Muscle of back (tissue), 11 donors: ENCODE measurements around the gene TSPAN5. TPM values are rescaled to one million over a fixed set of nuclear protein-coding genes. Genes with fewer than 3 reads are reported as not detected.

Source experiments
- DNase-seq, 3 donors: peaks; one replicate each; pipeline versions ENCODE4 v3.0.0 to v3.0.0-alpha.2; 2013
- polyA plus RNA-seq, 10 donors: library from polyadenylated mRNA; unstranded; fragments of 120-200 nt; gene quantifications; one replicate each; pipeline ENCODE4 v1.2.1, GENCODE V29; 2013; ENCODE audit not compliant: insufficient read length in 10 of 10

The TSPAN5 gene
- polyA plus RNA-seq, 10 donors = 14.4 to 24.9 (median 15.9) TPM

DNA sequence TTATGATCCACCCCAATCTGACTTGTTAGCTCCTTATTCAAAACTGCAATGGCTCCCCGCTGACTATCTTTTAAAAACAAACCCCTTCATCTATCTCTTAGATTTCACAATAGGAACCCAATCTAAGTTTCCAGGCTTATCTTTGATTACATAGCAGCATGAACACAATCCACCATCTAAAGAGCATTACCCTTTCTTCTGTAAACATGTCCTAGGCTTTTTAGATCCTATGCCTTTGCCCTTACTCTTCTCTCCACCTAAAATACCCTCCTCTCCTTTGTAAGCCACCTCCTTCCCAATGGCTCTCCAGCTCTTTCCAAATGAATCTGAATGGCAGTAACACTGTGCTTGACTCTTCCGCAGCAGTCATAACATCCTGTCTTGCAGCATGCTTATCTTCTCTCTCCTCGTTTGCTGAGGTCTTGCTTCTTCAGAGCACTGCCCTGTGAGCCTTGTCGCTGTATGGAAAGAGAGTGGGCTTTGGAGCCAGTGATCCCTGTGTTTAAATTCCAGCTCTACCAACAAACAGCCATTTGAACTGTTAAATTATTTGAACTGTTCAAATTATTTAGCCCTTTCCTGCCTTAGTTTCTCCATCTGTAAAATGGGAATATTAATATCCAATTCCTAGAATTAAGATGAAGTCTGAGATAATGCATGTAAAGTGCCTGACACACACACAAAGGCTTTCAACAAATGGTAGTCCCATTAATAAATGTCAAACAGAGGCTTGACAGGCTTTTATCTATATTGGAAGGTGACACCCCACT is 16.2 kb upstream of the TSPAN5 start:
- no peak for DNase-seq

DNA sequence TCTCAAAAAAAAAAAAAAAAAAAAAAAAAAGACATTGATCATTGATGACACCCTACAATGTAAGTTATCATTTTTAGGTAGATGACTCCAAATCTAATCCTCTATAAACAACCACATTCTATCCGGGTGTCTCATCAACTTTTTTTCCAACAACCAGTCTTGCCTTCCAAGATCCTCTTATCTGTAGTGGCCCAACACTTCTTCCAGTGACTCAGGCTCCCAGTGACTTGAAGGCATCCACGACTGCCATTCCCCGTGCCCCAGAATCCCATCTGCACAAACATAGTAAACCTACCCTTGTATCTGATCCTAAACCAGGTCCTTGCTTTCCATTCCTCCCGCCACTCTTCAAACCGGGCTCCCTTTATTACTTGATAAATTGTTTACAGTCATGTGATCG is 15.6 kb upstream of the TSPAN5 start:
- DNase-seq = no peak

DNA sequence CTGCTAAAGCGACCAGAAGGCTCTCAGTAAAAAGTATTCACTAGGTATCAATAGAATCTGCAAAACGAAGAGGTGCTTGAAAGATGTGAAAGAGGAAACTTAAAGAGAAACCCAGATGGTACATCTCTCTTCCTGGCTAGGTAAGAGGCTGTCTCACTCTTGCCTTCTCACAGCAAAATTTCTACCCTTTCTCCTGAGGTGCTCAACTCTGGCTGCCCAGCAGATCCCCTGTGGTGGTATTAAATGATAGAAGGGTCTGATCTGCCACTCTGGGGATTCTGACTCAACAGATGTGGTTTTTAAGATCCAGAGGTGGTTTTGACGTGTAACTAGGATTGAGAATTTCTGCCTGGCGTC is 14.9 kb upstream of the TSPAN5 start:
- DNase-seq = no peak

- no peak for DNase-seq
Measured at GRCh38 chr4:98672583-98673287, 14.3 kb upstream of the TSPAN5 start.

DNA sequence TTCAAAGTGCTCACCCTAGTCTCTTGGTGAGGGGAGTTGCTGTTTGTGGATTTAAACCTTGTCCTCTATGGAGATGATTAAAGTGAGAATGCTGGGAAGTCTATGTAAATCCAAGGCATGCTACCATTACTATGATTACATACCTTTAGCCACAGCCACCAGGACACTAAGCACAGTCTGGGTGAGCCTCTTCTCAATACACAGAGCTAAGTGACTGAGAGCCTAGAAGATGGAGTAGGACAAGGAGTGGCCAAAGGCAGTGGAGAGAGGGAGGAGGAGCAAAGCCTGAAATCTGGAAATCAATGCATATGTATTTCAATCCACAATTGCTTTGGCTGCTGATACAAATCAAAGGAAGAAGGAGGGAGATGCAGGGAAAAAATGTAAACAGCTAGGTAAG is 12.7 kb upstream of the TSPAN5 start:
- DNase-seq = no peak

- no peak for DNase-seq
Measured at GRCh38 chr4:98670186-98670585, 11.8 kb upstream of the TSPAN5 start.

- DNase-seq = no peak
Measured at GRCh38 chr4:98669577-98669976, 11.2 kb upstream of the TSPAN5 start.

- DNase-seq = no peak
Measured at GRCh38 chr4:98664959-98665358, 6.5 kb upstream of the TSPAN5 start.

- DNase-seq = no peak
Measured at GRCh38 chr4:98663226-98664006, 5.0 kb upstream of the TSPAN5 start.

- DNase-seq = no peak
Measured at GRCh38 chr4:98662626-98663225, 4.3 kb upstream of the TSPAN5 start.

- DNase-seq = no peak
Measured at GRCh38 chr4:98662055-98662453, 3.6 kb upstream of the TSPAN5 start.

DNA sequence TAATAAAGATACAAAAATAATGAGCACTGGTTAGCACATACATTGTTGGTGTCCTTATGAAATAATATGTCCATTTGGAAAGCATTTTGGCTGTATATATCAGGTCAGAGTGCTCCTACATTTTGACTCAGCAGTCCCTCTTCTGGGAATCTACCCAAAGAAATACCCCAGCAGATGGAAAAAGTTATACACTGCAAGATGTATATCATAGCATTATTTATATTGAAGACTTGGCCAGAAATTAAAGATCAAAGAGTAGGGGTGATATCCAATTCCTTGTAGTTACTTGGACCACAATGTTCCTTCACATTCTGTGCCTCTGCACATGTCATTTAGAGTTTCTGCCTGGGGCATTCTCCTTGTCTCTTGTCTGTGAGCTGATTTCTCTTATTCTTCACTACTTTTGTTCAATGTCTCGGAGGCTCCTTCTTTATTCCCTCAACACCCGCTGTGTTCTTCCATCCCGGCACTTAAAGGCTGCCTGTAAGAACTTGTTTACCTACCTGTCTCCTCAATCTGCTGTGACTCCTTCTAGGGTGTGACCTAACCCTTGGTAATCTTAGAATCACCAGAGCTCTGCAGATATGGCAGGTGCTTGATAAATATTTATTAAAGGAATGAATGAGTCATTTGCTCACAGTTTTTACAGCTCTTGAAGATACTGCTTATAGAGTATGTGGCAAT is 3.1 kb upstream of the TSPAN5 start:
- DNase-seq = peak in 1 of 3 donors; percentile 59

- no peak for DNase-seq
Measured at GRCh38 chr4:98659741-98660462, 1.5 kb upstream of the TSPAN5 start.

- DNase-seq = no peak
Measured at GRCh38 chr4:98659106-98659592, 738 bp upstream of the TSPAN5 start.

DNA sequence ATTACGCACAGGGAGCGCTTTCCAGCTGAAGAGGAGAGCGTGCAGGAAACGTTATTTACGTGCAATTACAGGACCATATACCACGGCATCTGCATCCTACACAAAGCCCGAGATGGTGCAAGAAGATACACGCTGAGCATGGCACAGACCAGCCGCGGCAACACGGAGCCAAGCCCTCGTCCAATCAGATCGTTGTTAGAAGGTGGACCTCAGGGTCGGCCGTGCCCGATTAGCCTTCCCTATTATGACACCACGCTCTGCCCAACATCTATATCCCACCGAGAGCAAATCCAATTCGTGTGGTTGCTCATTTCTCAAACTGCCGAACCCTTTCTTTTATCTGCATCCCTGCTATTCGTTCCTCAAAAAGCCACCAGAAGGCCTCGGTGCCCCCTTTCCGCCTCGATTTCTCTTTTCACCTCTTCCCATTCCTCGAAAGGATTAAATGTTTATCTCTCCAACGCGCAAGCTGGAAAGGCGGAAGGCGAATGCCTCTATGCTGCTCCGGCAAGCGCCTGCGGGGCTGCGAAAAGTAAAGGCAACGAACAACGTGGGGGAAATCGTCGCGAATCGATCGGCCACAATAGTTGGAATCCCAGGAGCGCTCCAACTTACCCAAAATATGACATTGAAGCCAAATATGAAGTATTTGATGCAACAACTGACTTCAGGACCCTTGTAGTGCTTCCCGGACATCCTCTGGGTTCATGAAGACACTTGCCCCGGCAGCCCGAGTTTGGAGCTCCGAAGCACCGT is 702 bp downstream of the TSPAN5 start:
- DNase-seq = peak in 2 of 3 donors; percentile 52 to 85

GRCh38 chr4:98656886-98657285 is 1.5 kb downstream of the TSPAN5 start:
- DNase-seq = no peak

GRCh38 chr4:98656443-98656842 is 2.0 kb downstream of the TSPAN5 start:
- no peak for DNase-seq

- peak in 2 of 3 donors; percentile 50 to 85 for DNase-seq
Measured at GRCh38 chr4:98653890-98654867, 4.2 kb downstream of the TSPAN5 start.

GRCh38 chr4:98652996-98653395 is 5.4 kb downstream of the TSPAN5 start:
- DNase-seq = peak in 1 of 3 donors; percentile 73
